ENCODE measurements around the gene TMEM200A. TPM values are rescaled to one million over a fixed set of nuclear protein-coding genes. Genes with fewer than 3 reads are reported as not detected.
"Not testable (repeated sequence)": the region's sequence is repeated elsewhere in the genome, so short reads cannot be mapped to it uniquely, and the experiment has no call there.

TMEM200A gene
- total and polyA plus RNA-seq, 3 donors from 2014 or later = 3.6 to 5.5 (median 5.5) TPM

GRCh38 chr6:130326496-130326895, 39.3 kb upstream of the TMEM200A start:
- Histone ChIP-seq H3K36me3 (ENCODE audit: low read depth, missing control alignments) (no peaks in the 10 kb centered on the region), H3K4me1 (peaks cover 2% of the 10 kb centered on the region), H3K4me3 (no peak overlapping the region), H3K9me3 (no peaks in the 10 kb centered on the region), H3K27ac (no peak overlapping the region), H3K27me3 (no peaks in the 10 kb centered on the region)
- DNase-seq = no peak
- TF ChIP-seq CTCF (IDR thresholded peaks at IDR 0.05) (no peak), POLR2A (IDR thresholded peaks at IDR 0.05) (no peak)
- intact Hi-C loops (cut with DNase I; ENCODE audit: low total_unique reads) = loop anchor here (10.0 kb wide), 1 partner anchor 378 kb away; no protein-coding TSS in a partner anchor
- WGBS, 2 donors = 62 to 63% methylated on average over 3 of the region's 3 CpGs

GRCh38 chr6:130337534-130337933, 28.3 kb upstream of the TMEM200A start:
- H3K36me3 ChIP-seq (ENCODE audit: low read depth, missing control alignments) = no peaks in the 10 kb centered on the region
- intact Hi-C loops (cut with DNase I; ENCODE audit: low total_unique reads) = no loop called here
- H3K27ac ChIP-seq = no peak overlapping the region
- no peaks in the 10 kb centered on the region for H3K9me3 ChIP-seq
- DNase-seq = no peak
- no peak overlapping the region for H3K4me3 ChIP-seq
- 58 to 59% methylated on average over 3 of the region's 3 CpGs for WGBS, 2 donors
- no peaks in the 10 kb centered on the region for H3K4me1 ChIP-seq
- no peak for TF ChIP-seq POLR2A (IDR thresholded peaks at IDR 0.05)
- no peak for TF ChIP-seq CTCF (IDR thresholded peaks at IDR 0.05)
- H3K27me3 ChIP-seq = no peaks in the 10 kb centered on the region

GRCh38 chr6:130346324-130346723, 19.5 kb upstream of the TMEM200A start:
- H3K27ac ChIP-seq; H3K9me3 ChIP-seq; H3K4me1 ChIP-seq; H3K36me3 ChIP-seq (ENCODE audit: low read depth, missing control alignments); H3K4me3 ChIP-seq; intact Hi-C loops (cut with DNase I; ENCODE audit: low total_unique reads); H3K27me3 ChIP-seq; DNase-seq: not testable (repeated sequence)
- 96 to 97% methylated on average over 6 to 9 of the region's 9 CpGs for WGBS, 2 donors

GRCh38 chr6:130354322-130354721, 11.5 kb upstream of the TMEM200A start:
- no peak overlapping the region for H3K4me3 ChIP-seq
- no peak overlapping the region for H3K27ac ChIP-seq
- H3K27me3 ChIP-seq = no peaks in the 10 kb centered on the region
- no peak for DNase-seq
- intact Hi-C loops (cut with DNase I; ENCODE audit: low total_unique reads) = no loop called here
- no peak for TF ChIP-seq POLR2A (IDR thresholded peaks at IDR 0.05)
- no peak for TF ChIP-seq CTCF (IDR thresholded peaks at IDR 0.05)
- no peaks in the 10 kb centered on the region for H3K36me3 ChIP-seq (ENCODE audit: low read depth, missing control alignments)
- 75 to 88% methylated on average over 1 of the region's 1 CpG for WGBS, 2 donors
- no peaks in the 10 kb centered on the region for H3K9me3 ChIP-seq
- H3K4me1 ChIP-seq = no peaks in the 10 kb centered on the region

GRCh38 chr6:130355572-130355971, 10.2 kb upstream of the TMEM200A start:
- Histone ChIP-seq H3K9me3 (no peaks in the 10 kb centered on the region), H3K4me1 (no peaks in the 10 kb centered on the region), H3K4me3 (no peak overlapping the region), H3K27ac (no peak overlapping the region), H3K27me3 (no peaks in the 10 kb centered on the region), H3K36me3 (ENCODE audit: low read depth, missing control alignments) (no peaks in the 10 kb centered on the region)
- no peak for DNase-seq
- TF ChIP-seq POLR2A (IDR thresholded peaks at IDR 0.05) (no peak), CTCF (IDR thresholded peaks at IDR 0.05) (no peak)
- WGBS, 2 donors = 88 to 94% methylated on average over 1 of the region's 1 CpG
- intact Hi-C loops (cut with DNase I; ENCODE audit: low total_unique reads) = no loop called here

Measured in testis (tissue), 3 donors.